Testis (tissue), 2 donors: ENCODE results near the gene ATP2B3.

Source experiments
- POLR2A ChIP-seq: fragments of 450-650 bp; IDR thresholded peaks from one replicate; pipeline ENCODE4 v1.6.1; 2017; ENCODE audit warnings: antibody characterized with exemption, mild to moderate bottlenecking, moderate library complexity
- TF ChIP-seq, protein P1 (sequence below), 3 experiments: fragments of 450-650 bp in 2 of 3; fragments of 200-600 bp in 1 of 3; sonication (generic) in 1 of 3; IDR thresholded peaks; one replicate each; pipeline ENCODE4 v1.5.1; 2016 to 2019; ENCODE audit warnings: antibody characterized with exemption in 3 of 3, mild to moderate bottlenecking in 2 of 3, moderate library complexity in 1 of 3

GRCh38 chrX:153475271-153475670 lies 42.2 kb upstream of the ATP2B3 start:
- no peak for TF ChIP-seq POLR2A
- TF ChIP-seq, protein P1, sequence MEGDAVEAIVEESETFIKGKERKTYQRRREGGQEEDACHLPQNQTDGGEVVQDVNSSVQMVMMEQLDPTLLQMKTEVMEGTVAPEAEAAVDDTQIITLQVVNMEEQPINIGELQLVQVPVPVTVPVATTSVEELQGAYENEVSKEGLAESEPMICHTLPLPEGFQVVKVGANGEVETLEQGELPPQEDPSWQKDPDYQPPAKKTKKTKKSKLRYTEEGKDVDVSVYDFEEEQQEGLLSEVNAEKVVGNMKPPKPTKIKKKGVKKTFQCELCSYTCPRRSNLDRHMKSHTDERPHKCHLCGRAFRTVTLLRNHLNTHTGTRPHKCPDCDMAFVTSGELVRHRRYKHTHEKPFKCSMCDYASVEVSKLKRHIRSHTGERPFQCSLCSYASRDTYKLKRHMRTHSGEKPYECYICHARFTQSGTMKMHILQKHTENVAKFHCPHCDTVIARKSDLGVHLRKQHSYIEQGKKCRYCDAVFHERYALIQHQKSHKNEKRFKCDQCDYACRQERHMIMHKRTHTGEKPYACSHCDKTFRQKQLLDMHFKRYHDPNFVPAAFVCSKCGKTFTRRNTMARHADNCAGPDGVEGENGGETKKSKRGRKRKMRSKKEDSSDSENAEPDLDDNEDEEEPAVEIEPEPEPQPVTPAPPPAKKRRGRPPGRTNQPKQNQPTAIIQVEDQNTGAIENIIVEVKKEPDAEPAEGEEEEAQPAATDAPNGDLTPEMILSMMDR (IDR thresholded peaks at IDR 0.05) = no peak
